Keratinocyte (primary cell): ENCODE measurements around the gene UBE2J2. TPM values are rescaled to one million over a fixed set of nuclear protein-coding genes. Genes with fewer than 3 reads are reported as not detected.
A peak's percentile ranks its signal among the peaks of the same experiment; 100 is the strongest.

Source experiments
- DNase-seq: peaks from one replicate; pipeline ENCODE4 v3.0.0-alpha.2; 2011; ENCODE audit warnings: low read depth, missing footprints, low spot score
- FAIRE-seq: peaks from 2 replicates; lab custom pipeline; 2011; peaks lifted over from hg19 to GRCh38; lab: Jason Lieb, UNC
- H2AFZ ChIP-seq: 2 replicates; pipeline ENCODE4 v1.6.0; 2012; ENCODE audit warnings: low read length, control low read depth, inconsistent platforms; ENCODE audit not compliant: control insufficient read depth
- H3K27ac ChIP-seq: 2 replicates; pipeline ENCODE4 v1.5.1; 2011; ENCODE audit warnings: low read length; ENCODE audit not compliant: control insufficient read depth, insufficient read depth
- H3K27me3 ChIP-seq: 3 replicates; pipeline ENCODE4 v1.6.0; 2011; ENCODE audit warnings: low read length; ENCODE audit not compliant: control insufficient read depth, insufficient read depth; ENCODE audit errors: extremely low read depth
- H3K36me3 ChIP-seq, 2 experiments: 2 replicates in 1 of 2; 3 replicates in 1 of 2; pipeline ENCODE4 v1.5.1; 2011; ENCODE audit warnings: low read length in 2 of 2, mild to moderate bottlenecking in 1 of 2; ENCODE audit not compliant: control insufficient read depth in 2 of 2, insufficient read depth in 2 of 2; ENCODE audit errors: extremely low read depth in 1 of 2
- H3K4me1 ChIP-seq: 3 replicates; pipeline ENCODE4 v1.5.1; 2011; ENCODE audit warnings: low read length; ENCODE audit not compliant: control insufficient read depth, insufficient read depth; ENCODE audit errors: extremely low read depth
- H3K4me2 ChIP-seq: 3 replicates; pipeline ENCODE4 v1.6.0; 2011; ENCODE audit warnings: low read depth, low read length; ENCODE audit not compliant: control insufficient read depth, insufficient read depth; ENCODE audit errors: extremely low read depth
- H3K4me3 ChIP-seq, 3 experiments: fragments of 200-600 bp in 1 of 3; sonication (generic) in 1 of 3; 2 replicates in 2 of 3; 3 replicates in 1 of 3; pipeline ENCODE4 v1.5.1; 2011 to 2016; ENCODE audit warnings: low read length in 3 of 3, mild to moderate bottlenecking in 3 of 3, control low read depth in 2 of 3, inconsistent platforms in 1 of 3, low read depth in 1 of 3, mixed read lengths in 1 of 3, mixed run types in 1 of 3, moderate library complexity in 1 of 3; ENCODE audit not compliant: control insufficient read depth in 2 of 3, insufficient read depth in 2 of 3; ENCODE audit errors: extremely low read depth in 1 of 3
- H3K79me2 ChIP-seq: 2 replicates; pipeline ENCODE4 v1.6.0; 2012; ENCODE audit warnings: low read length; ENCODE audit not compliant: control insufficient read depth, insufficient read depth
- H3K9ac ChIP-seq: 3 replicates; pipeline ENCODE4 v1.6.0; 2011; ENCODE audit warnings: low read length; ENCODE audit not compliant: control insufficient read depth, insufficient read depth; ENCODE audit errors: extremely low read depth
- H3K9me1 ChIP-seq: 3 replicates; pipeline ENCODE4 v1.6.0; 2011; ENCODE audit warnings: low read length; ENCODE audit not compliant: control insufficient read depth, insufficient read depth; ENCODE audit errors: extremely low read depth
- H3K9me3 ChIP-seq: 2 replicates; pipeline ENCODE4 v1.5.1; 2012; ENCODE audit warnings: low read depth, low read length; ENCODE audit not compliant: control insufficient read depth
- H4K20me1 ChIP-seq: 3 replicates; pipeline ENCODE4 v1.6.0; 2011; ENCODE audit warnings: low read length; ENCODE audit not compliant: control insufficient read depth, insufficient read depth; ENCODE audit errors: extremely low read depth
- EZH2 ChIP-seq: IDR thresholded peaks from one replicate; pipeline ENCODE4 v1.6.1; 2012; ENCODE audit warnings: inconsistent platforms, mild to moderate bottlenecking, low read length, moderate library complexity
- dilution Hi-C: fragments of 300-500 bp; cut with MboI; formaldehyde crosslinking; loops from one replicate; pipeline ENCODE4 v1.7.0; 2020; ENCODE audit warnings: low sequenced_read_pairs; ENCODE audit not compliant: extremely low pct_ligation_motif_present
- polyA plus RNA-seq, 5 experiments: library from polyadenylated mRNA; depleted of rRNA in 3 of 5; stranded (reverse) in 3 of 5; stranded (forward) in 1 of 5; unstranded in 1 of 5; fragments of >200 nt; gene quantifications; 1 replicate in 1 of 5; 2 replicates in 3 of 5; 3 replicates in 1 of 5; pipeline versions ENCODE4 v1.2.1 to v1.2.3, GENCODE V29; 2011 to 2012; ENCODE audit warnings: missing spikeins in 2 of 5, low read depth in 1 of 5, low replicate concordance in 1 of 5
- TF ChIP-seq, protein P1 (sequence below), 3 experiments: IDR thresholded peaks in 1 of 3; conservative IDR thresholded peaks in 1 of 3; optimal IDR thresholded peaks in 1 of 3; 2 replicates in 2 of 3; 3 replicates in 1 of 3; pipeline versions ENCODE3 to v1.5.1; 2011; ENCODE audit warnings: low read length in 3 of 3, mild to moderate bottlenecking in 3 of 3, moderate library complexity in 2 of 3, control low read depth in 1 of 3, inconsistent platforms in 1 of 3; ENCODE audit not compliant: insufficient read depth in 2 of 3; ENCODE audit errors: extremely low read depth in 1 of 3

The UBE2J2 gene
- polyA plus RNA-seq, 1 donor (not counting 4 experiments of a cell fraction or from before 2014, with no cell fraction given): 27.0 TPM

DNA sequence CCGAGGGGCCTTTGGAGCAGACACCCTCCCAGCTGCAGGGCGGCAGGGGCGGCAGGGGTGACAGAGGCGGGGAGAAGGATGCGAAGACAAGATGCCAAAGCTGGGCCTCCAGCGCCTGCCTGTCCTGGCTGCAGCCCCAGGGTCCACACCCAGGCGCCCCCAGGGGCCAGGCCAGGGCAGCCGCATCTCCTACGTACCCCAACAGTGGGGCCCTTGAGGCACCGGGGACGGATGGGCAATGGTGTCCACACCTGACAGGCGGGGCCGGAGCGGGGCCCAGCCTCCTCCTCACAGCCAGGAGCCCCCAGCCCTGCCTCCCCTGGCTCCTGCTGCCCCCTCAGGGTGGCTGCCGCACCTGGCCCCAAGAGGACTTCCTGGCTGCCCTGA is 34.4 kb downstream of the UBE2J2 start:
- H3K9me3 ChIP-seq: no peaks in the 10 kb centered on the region
- no peak for DNase-seq
- peaks cover 6% of the 10 kb centered on the region for H3K27me3 ChIP-seq
- no peak overlapping the region for H3K4me3 ChIP-seq
- H4K20me1 ChIP-seq: no peaks in the 10 kb centered on the region
- peaks cover 0 to 3% of the 10 kb centered on the region in 2 experiments for H3K36me3 ChIP-seq
- peaks cover 15% of the 10 kb centered on the region for H3K4me1 ChIP-seq
- no peak for TF ChIP-seq EZH2
- TF ChIP-seq, protein P1, sequence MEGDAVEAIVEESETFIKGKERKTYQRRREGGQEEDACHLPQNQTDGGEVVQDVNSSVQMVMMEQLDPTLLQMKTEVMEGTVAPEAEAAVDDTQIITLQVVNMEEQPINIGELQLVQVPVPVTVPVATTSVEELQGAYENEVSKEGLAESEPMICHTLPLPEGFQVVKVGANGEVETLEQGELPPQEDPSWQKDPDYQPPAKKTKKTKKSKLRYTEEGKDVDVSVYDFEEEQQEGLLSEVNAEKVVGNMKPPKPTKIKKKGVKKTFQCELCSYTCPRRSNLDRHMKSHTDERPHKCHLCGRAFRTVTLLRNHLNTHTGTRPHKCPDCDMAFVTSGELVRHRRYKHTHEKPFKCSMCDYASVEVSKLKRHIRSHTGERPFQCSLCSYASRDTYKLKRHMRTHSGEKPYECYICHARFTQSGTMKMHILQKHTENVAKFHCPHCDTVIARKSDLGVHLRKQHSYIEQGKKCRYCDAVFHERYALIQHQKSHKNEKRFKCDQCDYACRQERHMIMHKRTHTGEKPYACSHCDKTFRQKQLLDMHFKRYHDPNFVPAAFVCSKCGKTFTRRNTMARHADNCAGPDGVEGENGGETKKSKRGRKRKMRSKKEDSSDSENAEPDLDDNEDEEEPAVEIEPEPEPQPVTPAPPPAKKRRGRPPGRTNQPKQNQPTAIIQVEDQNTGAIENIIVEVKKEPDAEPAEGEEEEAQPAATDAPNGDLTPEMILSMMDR (optimal IDR thresholded peaks at IDR 0.05 in 1 of 3, IDR thresholded peaks at IDR 0.05 in 1 of 3, conservative IDR thresholded peaks at IDR 0.05 in 1 of 3; ENCODE audit: extremely low read depth in 1 of 3, insufficient read depth in 2 of 3, low read length in 3 of 3): no peak
- no peak overlapping the region for H2AFZ ChIP-seq
- dilution Hi-C loops: no loop called here
- H3K27ac ChIP-seq: no peak overlapping the region
- FAIRE-seq: no peak
- no peak overlapping the region for H3K4me2 ChIP-seq
- H3K9ac ChIP-seq: no peak overlapping the region
- no peaks in the 10 kb centered on the region for H3K9me1 ChIP-seq
- H3K79me2 ChIP-seq: peaks cover 2% of the 10 kb centered on the region

DNA sequence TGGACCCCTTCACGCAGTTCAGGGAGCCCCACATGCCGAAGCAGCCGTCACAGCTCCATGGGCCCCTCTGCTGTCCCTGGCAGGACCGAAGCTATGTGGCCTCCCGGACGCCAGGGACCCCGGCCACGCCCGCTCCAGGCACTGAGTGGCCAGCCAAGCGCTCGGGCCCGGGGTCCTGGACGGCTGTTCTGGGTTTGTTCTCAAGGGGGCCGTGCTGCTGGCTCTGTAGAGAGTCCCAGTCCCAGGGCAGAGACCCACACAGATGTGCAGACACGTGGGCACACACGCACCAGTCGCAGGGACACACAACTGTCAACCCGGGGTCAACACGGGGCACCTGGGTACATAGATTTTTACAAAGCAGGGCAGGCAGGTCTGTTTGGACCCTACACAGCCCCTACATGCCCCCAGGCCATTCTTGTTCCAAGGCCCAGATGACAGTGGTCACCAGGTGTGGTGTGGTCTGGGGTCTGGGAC is 34.9 kb downstream of the UBE2J2 start:
- DNase-seq (no peak), FAIRE-seq (no peak)
- Histone ChIP-seq H3K4me3 (no peak overlapping the region), H3K9me1 (no peaks in the 10 kb centered on the region), H2AFZ (peak overlapping the region; percentile 62), H3K27me3 (peaks cover 6% of the 10 kb centered on the region), H4K20me1 (no peaks in the 10 kb centered on the region), H3K27ac (no peak overlapping the region), H3K9ac (peak overlapping the region; percentile 50), H3K9me3 (no peaks in the 10 kb centered on the region), H3K4me1 (peaks cover 15% of the 10 kb centered on the region), H3K79me2 (peaks cover 5% of the 10 kb centered on the region), H3K36me3 (peaks cover 0 to 3% of the 10 kb centered on the region in 2 experiments), H3K4me2 (peak overlapping the region; percentile 45)
- dilution Hi-C loops: no loop called here
- TF ChIP-seq EZH2: no peak
- TF ChIP-seq, protein P1 (optimal IDR thresholded peaks at IDR 0.05 in 1 of 3, IDR thresholded peaks at IDR 0.05 in 1 of 3, conservative IDR thresholded peaks at IDR 0.05 in 1 of 3; ENCODE audit: extremely low read depth in 1 of 3, insufficient read depth in 2 of 3, low read length in 3 of 3): no peak
